Measurements from ENCODE around the gene PLPP3.

PLPP3 gene

GRCh38 chr1:56446531-56447098, 132.7 kb downstream of the PLPP3 start:
- no peak overlapping the region for H3K4me3 ChIP-seq (ENCODE audit: low read depth, low read length)

GRCh38 chr1:56444960-56445646, 134.3 kb downstream of the PLPP3 start:
- TF ChIP-seq CTCF (IDR thresholded peaks at IDR 0.05; ENCODE audit: borderline replicate concordance, insufficient read depth, low read depth, low read length), result no peak
- no peak overlapping the region for H3K4me3 ChIP-seq (ENCODE audit: low read depth, low read length)

More at GRCh38 chr1:56446531-56447098, 132.7 kb downstream of the PLPP3 start:
- TF ChIP-seq CTCF (IDR thresholded peaks at IDR 0.05; ENCODE audit: borderline replicate concordance, insufficient read depth, low read depth, low read length), result no peak
